HepG2 (cell line): ENCODE measurements around the gene MYH10. TPM values are rescaled to one million over a fixed set of nuclear protein-coding genes. Genes with fewer than 3 reads are reported as not detected.

Experiments
- ATAC-seq: fragments of 200-7000 bp; cut with Tn5 transposase; 3 replicates; pipeline ENCODE4 v1.9.1; 2020; ENCODE audit warnings: mild to moderate bottlenecking, moderate library complexity
- BruUV-seq: library from RNA; stranded (reverse); fragments of 400-500 nt; replicated peaks from 2 replicates; lab custom pipeline; 2021; lab: Mats Ljungman, UMichigan
- CTCF ChIA-PET: fragments of 300-600 bp; formaldehyde crosslinking; extraction: SDS; loops from one replicate; lab custom pipeline; 2021; ENCODE audit warnings: low total read pairs, inconsistent platforms, low intra/inter-chr PET ratio; lab: Yijun Ruan, JAX
- POLR2A ChIA-PET: fragments of 350-600 bp; sonication (Branson Sonifier 250); formaldehyde crosslinking; loops from one replicate; lab custom pipeline; 2020; ENCODE audit warnings: antibody characterized with exemption, inconsistent platforms; lab: Yijun Ruan, JAX
- DNase-seq: peaks from one replicate; pipeline ENCODE4 v3.0.0-alpha.2; 2015; ENCODE audit warnings: low spot score
- FAIRE-seq: peaks from 3 replicates; lab custom pipeline; 2011; peaks lifted over from hg19 to GRCh38; lab: Jason Lieb, UNC
- H2AFZ ChIP-seq: one replicate; pipeline ENCODE4 v1.6.1; 2011; ENCODE audit warnings: low read length, inconsistent platforms
- H3K27ac ChIP-seq: fragments of 300-600 bp; 3 replicates; pipeline ENCODE4 v1.8.0; 2011; ENCODE audit warnings: mixed run types, mild to moderate bottlenecking, mixed read lengths, low read length, inconsistent platforms; ENCODE audit not compliant: insufficient read depth; ENCODE audit errors: extremely low read length
- H3K27me3 ChIP-seq, 2 experiments: fragments of 200-600 bp in 1 of 2; 2 replicates in 1 of 2; 3 replicates in 1 of 2; pipeline versions ENCODE4 v1.6.0 to v1.8.0; 2011; ENCODE audit warnings: low read length in 2 of 2, mild to moderate bottlenecking in 2 of 2, moderate library complexity in 2 of 2, inconsistent platforms in 1 of 2; ENCODE audit not compliant: insufficient read depth in 2 of 2, control insufficient read depth in 1 of 2
- H3K36me3 ChIP-seq, 2 experiments: fragments of 200-600 bp in 1 of 2; replicated peaks in 1 of 2; 2 replicates in 1 of 2; 3 replicates in 1 of 2; pipeline versions ENCODE4 v1.5.1 to v1.8.0; 2011; ENCODE audit warnings: low read length in 2 of 2, inconsistent platforms in 1 of 2; ENCODE audit not compliant: insufficient read depth in 2 of 2, control insufficient read depth in 1 of 2
- H3K4me1 ChIP-seq: 2 replicates; pipeline ENCODE4 v1.5.1; 2012; ENCODE audit warnings: low read length, inconsistent platforms; ENCODE audit not compliant: insufficient read depth
- H3K4me2 ChIP-seq: 2 replicates; pipeline ENCODE4 v1.6.0; 2011; ENCODE audit warnings: low read depth, low read length, inconsistent platforms
- H3K4me3 ChIP-seq, 3 experiments: fragments of 200-600 bp in 1 of 3; sonication (generic), shearing (Covaris generic) in 1 of 3; replicated peaks in 1 of 3; 2 replicates each; pipeline ENCODE4 v1.5.1; 2011 to 2016; ENCODE audit warnings: low read length in 3 of 3, inconsistent platforms in 2 of 3, low read depth in 2 of 3, mild to moderate bottlenecking in 2 of 3, control low read depth in 1 of 3, mixed read lengths in 1 of 3; ENCODE audit not compliant: insufficient read depth in 1 of 3
- H3K79me2 ChIP-seq: one replicate; pipeline ENCODE4 v1.6.1; 2011; ENCODE audit warnings: low read length, inconsistent platforms; ENCODE audit not compliant: insufficient read depth
- H3K9ac ChIP-seq: 2 replicates; pipeline ENCODE4 v1.6.0; 2011; ENCODE audit warnings: mild to moderate bottlenecking, low read depth, low read length, inconsistent platforms; ENCODE audit not compliant: insufficient read depth
- H3K9me3 ChIP-seq: 2 replicates; pipeline ENCODE4 v1.5.1; 2012; ENCODE audit warnings: mild to moderate bottlenecking, low read length
- H4K20me1 ChIP-seq: 2 replicates; pipeline ENCODE4 v1.6.0; 2011; ENCODE audit warnings: inconsistent platforms, mild to moderate bottlenecking, low read length, moderate library complexity; ENCODE audit not compliant: insufficient read depth
- CBFB ChIP-seq: sonication (generic); formaldehyde crosslinking; IDR thresholded peaks from 2 replicates; pipeline ENCODE4 v1.4.0; 2020; ENCODE audit warnings: missing genetic modification reagents
- DNMT3B ChIP-seq: conservative IDR thresholded peaks from 2 replicates; pipeline ENCODE4 v1.6.1; 2016; ENCODE audit warnings: missing biosample characterization, control low read depth
- FOSL1 ChIP-seq: sonication (generic); formaldehyde crosslinking; IDR thresholded peaks from 2 replicates; pipeline ENCODE4 v1.9.0; 2021; ENCODE audit warnings: missing genetic modification reagents, borderline replicate concordance
- HDAC1 ChIP-seq: sonication (generic); formaldehyde crosslinking; IDR thresholded peaks from 2 replicates; pipeline ENCODE4 v1.5.1; 2020; ENCODE audit warnings: mild to moderate bottlenecking, missing genetic modification reagents
- HNRNPUL1 ChIP-seq: fragments of 200-400 bp; formaldehyde crosslinking; IDR thresholded peaks from 2 replicates; pipeline ENCODE4 v1.6.1; 2017; ENCODE audit warnings: low read depth, mild to moderate bottlenecking, low read length, moderate library complexity
- MBD4 ChIP-seq: IDR thresholded peaks from 2 replicates; pipeline ENCODE4 v1.6.1; 2012; ENCODE audit warnings: low read length, inconsistent platforms, borderline replicate concordance
- NCOA1 ChIP-seq: sonication (generic); formaldehyde crosslinking; IDR thresholded peaks from 2 replicates; pipeline ENCODE4 v1.9.0; 2021; ENCODE audit warnings: missing genetic modification reagents
- RFX3 ChIP-seq: IDR thresholded peaks from 2 replicates; pipeline ENCODE4 v1.6.1; 2016; ENCODE audit warnings: missing biosample characterization, missing genetic modification reagents
- SKI ChIP-seq: fragments of 450-650 bp; IDR thresholded peaks from one replicate; pipeline ENCODE4 v1.6.1; 2018; ENCODE audit warnings: mild to moderate bottlenecking; ENCODE audit not compliant: partially characterized antibody
- SRF ChIP-seq: IDR thresholded peaks from 2 replicates; pipeline ENCODE4 v1.6.1; 2011; ENCODE audit warnings: mild to moderate bottlenecking, low read depth, low read length, moderate library complexity
- THYN1 ChIP-seq: sonication (generic); formaldehyde crosslinking; IDR thresholded peaks from 2 replicates; pipeline ENCODE4 v1.8.1; 2023; ENCODE audit warnings: low read depth, mild to moderate bottlenecking, moderate library complexity, missing genetic modification reagents, borderline replicate concordance
- YEATS2 ChIP-seq: sonication (generic); formaldehyde crosslinking; IDR thresholded peaks from 2 replicates; pipeline ENCODE4 v1.4.0; 2020; ENCODE audit warnings: missing genetic modification reagents, borderline replicate concordance
- YEATS4 ChIP-seq: sonication (generic); formaldehyde crosslinking; IDR thresholded peaks from 2 replicates; pipeline ENCODE4 v1.4.0; 2020; ENCODE audit warnings: missing genetic modification reagents, borderline replicate concordance
- ZBTB1 ChIP-seq: sonication (generic); formaldehyde crosslinking; IDR thresholded peaks from 2 replicates; pipeline ENCODE4 v1.4.0; 2020; ENCODE audit warnings: missing genetic modification reagents, borderline replicate concordance
- ZC3H4 ChIP-seq: sonication (generic); formaldehyde crosslinking; IDR thresholded peaks from 2 replicates; pipeline ENCODE4 v1.4.0; 2020; ENCODE audit warnings: missing genetic modification reagents, borderline replicate concordance
- ZFP90 ChIP-seq: sonication (generic); formaldehyde crosslinking; IDR thresholded peaks from 2 replicates; pipeline ENCODE4 v1.8.0; 2022; ENCODE audit warnings: missing genetic modification reagents, mild to moderate bottlenecking, inconsistent platforms, borderline replicate concordance
- ZFP91 ChIP-seq: sonication (generic); formaldehyde crosslinking; IDR thresholded peaks from 2 replicates; pipeline ENCODE4 v1.9.0; 2022; ENCODE audit warnings: missing genetic modification reagents, mild to moderate bottlenecking, borderline replicate concordance
- ZNF12 ChIP-seq: sonication (generic); formaldehyde crosslinking; IDR thresholded peaks from 2 replicates; pipeline ENCODE4 v1.5.0; 2020; ENCODE audit warnings: missing genetic modification reagents
- ZNF3 ChIP-seq: IDR thresholded peaks from 2 replicates; pipeline ENCODE4 v1.7.0; 2017; ENCODE audit warnings: inconsistent platforms
- ZNF543 ChIP-seq: sonication (generic); formaldehyde crosslinking; IDR thresholded peaks from 2 replicates; pipeline ENCODE4 v1.4.0; 2020; ENCODE audit warnings: mild to moderate bottlenecking, missing genetic modification reagents
- ZNF780A ChIP-seq: sonication (generic); formaldehyde crosslinking; IDR thresholded peaks from 2 replicates; pipeline ENCODE4 v1.8.0; 2022; ENCODE audit warnings: mild to moderate bottlenecking, missing genetic modification reagents, moderate library complexity
- ZNF83 ChIP-seq: sonication (generic); formaldehyde crosslinking; IDR thresholded peaks from 2 replicates; pipeline ENCODE4 v1.4.0; 2020; ENCODE audit warnings: missing genetic modification reagents, mild to moderate bottlenecking, borderline replicate concordance
- WGBS: methylation state at CpG from one replicate; pipeline ENCODE4 v1.1.6; 2017; ENCODE audit warnings: low lambda C conversion rate; 5-methylcytosine and 5-hydroxymethylcytosine counted together
- in situ Hi-C: cut with HindIII; loops from 2 replicates; pipeline ENCODE4 v1.10.0; 2017; ENCODE audit warnings: low pct_unique_long_range_greater_than_20kb; ENCODE audit not compliant: extremely low pct_ligation_motif_present
- intact Hi-C: fragments of 100-400 bp; cut with micrococcal nuclease; formaldehyde crosslinking; loops from one replicate; pipeline ENCODE4 v1.10.0; 2022; ENCODE audit not compliant: unreplicated experiment
- polyA plus RNA-seq, 8 experiments: library from polyadenylated mRNA; depleted of rRNA in 3 of 8; stranded (reverse) in 7 of 8; unstranded in 1 of 8; fragments of >200 nt; fragmentation: Illumina TruSeq in 4 of 8; extraction: Trizol in 4 of 8; gene quantifications; 2 replicates each; pipeline versions ENCODE4 v1.2.1 to v1.2.3, GENCODE V29; 2011 to 2016; ENCODE audit warnings: low read depth in 4 of 8, missing spikeins in 1 of 8, mixed read lengths in 1 of 8; ENCODE audit not compliant: insufficient read depth in 1 of 8
- total RNA-seq, 5 experiments: library from RNA; depleted of rRNA; stranded (reverse); fragments of >200 nt; fragmentation: Illumina TruSeq; extraction: Trizol; gene quantifications; 2 replicates each; pipeline ENCODE4 v1.2.3, GENCODE V29; 2016; ENCODE audit warnings: low read depth in 1 of 5
- TF ChIP-seq, protein P1 (sequence below): sonication (generic); formaldehyde crosslinking; IDR thresholded peaks from 2 replicates; pipeline ENCODE4 v1.4.0; 2020; ENCODE audit warnings: low read depth, missing genetic modification reagents

The MYH10 gene
- total and polyA plus RNA-seq, 2 of the 13 experiments (the other 11 are each of a cell fraction or from before 2014, with no cell fraction given): 43.4 to 68.6 TPM

DNA sequence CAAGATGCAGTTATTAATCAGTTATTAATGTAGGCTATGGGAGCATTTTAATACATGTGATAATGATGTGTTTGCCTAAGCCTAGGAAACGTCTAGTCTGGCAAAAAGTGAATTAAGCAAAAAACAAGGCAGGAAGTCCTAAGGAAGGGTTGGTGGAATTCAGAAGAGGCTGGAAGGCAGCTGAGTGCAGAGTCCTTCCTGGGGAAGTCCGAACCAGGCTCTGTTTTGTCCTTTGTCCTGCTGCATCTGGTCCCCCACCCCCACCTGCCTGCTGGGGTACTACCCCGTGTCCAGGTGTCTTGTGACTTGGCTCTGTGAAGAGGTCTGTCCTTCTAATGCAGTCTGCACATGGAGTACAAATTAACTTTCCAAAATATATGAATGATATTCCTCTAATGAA, 1.5 kb upstream of the MYH10 start:
- no peak for ATAC-seq
- Histone ChIP-seq H4K20me1 (peaks cover 11% of the 10 kb centered on the region), H3K4me3 (peak overlapping the region; percentile 71 to 99 (median 82); a peak in 5 of 6 replicates), H3K4me2 (peak overlapping the region; percentile 96), H3K9ac (peak overlapping the region; percentile 84; the same call in 1 of the 2 replicates), H3K27ac (peak overlapping the region; percentile 89), H3K4me1 (peaks cover 53% of the 10 kb centered on the region), H3K36me3 (no peaks in the 10 kb centered on the region), H2AFZ (no peak overlapping the region), H3K79me2 (peaks cover 32% of the 10 kb centered on the region), H3K9me3 (no peaks in the 10 kb centered on the region), H3K27me3 (no peaks in the 10 kb centered on the region)
- intact Hi-C loops: no loop called here
- BruUV-seq: no TSS peak
- ChIA-PET CTCF (no interaction called here), POLR2A (interaction anchor here (2.3 kb wide), 1 partner anchor 18 kb away, joined by 17 read pairs; no protein-coding TSS in a partner anchor)
- 2% methylated on average over 3 of the region's 3 CpGs for WGBS
- FAIRE-seq: peak; percentile 34
- peak; percentile 66 for DNase-seq
- in situ Hi-C loops: no loop called here
- 0 out of 2 replicates have a peak, but pooled peaks have one; percentile 17 for TF ChIP-seq YEATS2 (CRISPR knock-in tag)
- no peak for TF ChIP-seq ZNF83 (CRISPR knock-in tag)
- TF ChIP-seq HDAC1 (CRISPR knock-in tag): 0 out of 2 replicates have a peak, but pooled peaks have one; percentile 37
- TF ChIP-seq ZFP90 (CRISPR knock-in tag): no peak
- no peak for TF ChIP-seq NCOA1 (CRISPR knock-in tag)
- TF ChIP-seq ZNF543 (CRISPR knock-in tag): no peak
- no peak for TF ChIP-seq ZNF12 (CRISPR knock-in tag)
- TF ChIP-seq SRF: no peak
- no peak for TF ChIP-seq THYN1
- TF ChIP-seq HNRNPUL1: no peak
- no peak for TF ChIP-seq ZNF780A (CRISPR knock-in tag)
- TF ChIP-seq ZBTB1 (CRISPR knock-in tag): no peak
- TF ChIP-seq DNMT3B (CRISPR knock-in tag): no peak
- no peak for TF ChIP-seq SKI
- TF ChIP-seq CBFB (CRISPR knock-in tag): no peak
- TF ChIP-seq ZC3H4 (CRISPR knock-in tag): no peak
- TF ChIP-seq ZFP91 (CRISPR knock-in tag): no peak
- no peak for TF ChIP-seq MBD4
- TF ChIP-seq FOSL1 (CRISPR knock-in tag): no peak
- no peak for TF ChIP-seq ZNF3 (CRISPR knock-in tag)
- TF ChIP-seq RFX3 (CRISPR knock-in tag): no peak
- TF ChIP-seq, protein P1, sequence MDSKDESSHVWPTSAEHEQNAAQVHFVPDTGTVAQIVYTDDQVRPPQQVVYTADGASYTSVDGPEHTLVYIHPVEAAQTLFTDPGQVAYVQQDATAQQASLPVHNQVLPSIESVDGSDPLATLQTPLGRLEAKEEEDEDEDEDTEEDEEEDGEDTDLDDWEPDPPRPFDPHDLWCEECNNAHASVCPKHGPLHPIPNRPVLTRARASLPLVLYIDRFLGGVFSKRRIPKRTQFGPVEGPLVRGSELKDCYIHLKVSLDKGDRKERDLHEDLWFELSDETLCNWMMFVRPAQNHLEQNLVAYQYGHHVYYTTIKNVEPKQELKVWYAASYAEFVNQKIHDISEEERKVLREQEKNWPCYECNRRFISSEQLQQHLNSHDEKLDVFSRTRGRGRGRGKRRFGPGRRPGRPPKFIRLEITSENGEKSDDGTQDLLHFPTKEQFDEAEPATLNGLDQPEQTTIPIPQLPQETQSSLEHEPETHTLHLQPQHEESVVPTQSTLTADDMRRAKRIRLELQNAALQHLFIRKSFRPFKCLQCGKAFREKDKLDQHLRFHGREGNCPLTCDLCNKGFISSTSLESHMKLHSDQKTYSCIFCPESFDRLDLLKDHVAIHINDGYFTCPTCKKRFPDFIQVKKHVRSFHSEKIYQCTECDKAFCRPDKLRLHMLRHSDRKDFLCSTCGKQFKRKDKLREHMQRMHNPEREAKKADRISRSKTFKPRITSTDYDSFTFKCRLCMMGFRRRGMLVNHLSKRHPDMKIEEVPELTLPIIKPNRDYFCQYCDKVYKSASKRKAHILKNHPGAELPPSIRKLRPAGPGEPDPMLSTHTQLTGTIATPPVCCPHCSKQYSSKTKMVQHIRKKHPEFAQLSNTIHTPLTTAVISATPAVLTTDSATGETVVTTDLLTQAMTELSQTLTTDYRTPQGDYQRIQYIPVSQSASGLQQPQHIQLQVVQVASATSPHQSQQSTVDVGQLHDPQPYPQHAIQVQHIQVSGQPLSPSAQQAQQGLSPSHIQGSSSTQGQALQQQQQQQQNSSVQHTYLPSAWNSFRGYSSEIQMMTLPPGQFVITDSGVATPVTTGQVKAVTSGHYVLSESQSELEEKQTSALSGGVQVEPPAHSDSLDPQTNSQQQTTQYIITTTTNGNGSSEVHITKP (CRISPR knock-in tag): no peak
- TF ChIP-seq YEATS4 (CRISPR knock-in tag): no peak
